Neural progenitor cell (in vitro differentiated cells): ENCODE measurements around the gene TNN.

Experiments
- EZH2 ChIP-seq: fragments of 200-600 bp; sonication (generic); IDR thresholded peaks from 2 replicates; pipeline ENCODE4 v1.6.1; 2017; ENCODE audit warnings: antibody characterized with exemption, mild to moderate bottlenecking, moderate library complexity
- TF ChIP-seq, protein P1 (sequence below): fragments of 200-600 bp; sonication (generic); IDR thresholded peaks from 2 replicates; pipeline ENCODE4 v1.5.1; 2017; ENCODE audit warnings: antibody characterized with exemption, mild to moderate bottlenecking

DNA sequence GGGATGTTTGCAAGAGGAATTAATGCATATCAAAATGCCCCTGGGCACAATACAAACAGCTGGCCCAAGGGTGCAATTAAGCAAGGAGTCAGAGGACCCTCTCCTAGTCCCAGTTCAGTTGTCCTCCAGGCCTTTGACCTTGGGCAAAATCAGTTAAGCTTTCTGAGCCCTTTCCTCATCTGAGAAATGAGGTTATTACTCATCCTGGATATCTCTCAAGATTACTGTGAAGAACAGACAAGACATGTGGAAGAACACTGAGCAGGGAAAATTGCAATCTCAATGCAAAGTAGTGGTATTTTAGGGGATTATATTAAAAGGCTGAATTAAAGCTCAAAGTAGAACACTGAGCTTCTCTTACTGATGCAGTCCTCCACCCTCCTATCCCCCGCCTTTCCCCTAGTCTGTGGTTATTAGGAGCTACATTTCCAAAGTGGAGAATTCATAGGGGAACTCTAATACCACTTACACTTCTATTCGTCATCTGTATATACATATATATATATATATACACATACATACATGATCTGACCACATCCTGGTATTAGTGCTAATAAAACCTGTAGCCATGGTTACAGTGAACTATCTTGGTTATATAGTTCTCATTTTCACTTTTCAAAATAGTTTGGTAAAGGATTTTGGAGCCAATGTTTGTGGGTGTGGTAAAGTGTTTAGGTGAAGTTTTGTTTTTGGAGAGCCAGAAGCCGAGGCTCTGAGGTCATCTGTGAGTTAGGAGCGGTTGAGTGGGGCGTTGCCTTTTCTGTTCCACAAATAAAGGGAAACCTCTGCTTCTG lies 106.9 kb downstream of the TNN start:
- TF ChIP-seq, protein P1, sequence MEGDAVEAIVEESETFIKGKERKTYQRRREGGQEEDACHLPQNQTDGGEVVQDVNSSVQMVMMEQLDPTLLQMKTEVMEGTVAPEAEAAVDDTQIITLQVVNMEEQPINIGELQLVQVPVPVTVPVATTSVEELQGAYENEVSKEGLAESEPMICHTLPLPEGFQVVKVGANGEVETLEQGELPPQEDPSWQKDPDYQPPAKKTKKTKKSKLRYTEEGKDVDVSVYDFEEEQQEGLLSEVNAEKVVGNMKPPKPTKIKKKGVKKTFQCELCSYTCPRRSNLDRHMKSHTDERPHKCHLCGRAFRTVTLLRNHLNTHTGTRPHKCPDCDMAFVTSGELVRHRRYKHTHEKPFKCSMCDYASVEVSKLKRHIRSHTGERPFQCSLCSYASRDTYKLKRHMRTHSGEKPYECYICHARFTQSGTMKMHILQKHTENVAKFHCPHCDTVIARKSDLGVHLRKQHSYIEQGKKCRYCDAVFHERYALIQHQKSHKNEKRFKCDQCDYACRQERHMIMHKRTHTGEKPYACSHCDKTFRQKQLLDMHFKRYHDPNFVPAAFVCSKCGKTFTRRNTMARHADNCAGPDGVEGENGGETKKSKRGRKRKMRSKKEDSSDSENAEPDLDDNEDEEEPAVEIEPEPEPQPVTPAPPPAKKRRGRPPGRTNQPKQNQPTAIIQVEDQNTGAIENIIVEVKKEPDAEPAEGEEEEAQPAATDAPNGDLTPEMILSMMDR: no peak
- no peak for TF ChIP-seq EZH2
